Measurements from ENCODE around the gene CCDC177. TPM values are rescaled to one million over a fixed set of nuclear protein-coding genes. Genes with fewer than 3 reads are reported as not detected.

Gene CCDC177
- total RNA-seq, 3 donors from 2014 or later (not counting 1 experiment from before 2014, with no cell fraction given): not detected

- Mint-ChIP-seq H3K27me3 (ENCODE audit: low read depth in 2 of 2) (no peaks in the 10 kb centered on the region), H3K4me3 (peak overlapping the region; percentile 18), H3K9me3 (no peaks in the 10 kb centered on the region), H3K4me1 (peaks cover 79 to 87% of the 10 kb centered on the region in 2 donors), H3K27ac (peak overlapping the region; percentile 95 to 96), H3K36me3 (no peaks in the 10 kb centered on the region)
- WGBS (ENCODE audit: insufficient coverage): 53% methylated on average over 4 of the region's 5 CpGs
- DNase-seq (peak in 1 of 2 donors; percentile 39), ATAC-seq (no peak)
- Histone ChIP-seq H3K27ac (ENCODE audit: low read length) (peak overlapping the region; percentile 2), H3K4me1 (ENCODE audit: control insufficient read depth, insufficient read depth, low read length) (peaks cover 52% of the 10 kb centered on the region), H3K4me3 (ENCODE audit: low read length) (no peak overlapping the region), H3K9me3 (ENCODE audit: control insufficient read depth, insufficient read depth, low read length) (no peaks in the 10 kb centered on the region), H3K27me3 (ENCODE audit: control insufficient read depth, insufficient read depth, low read length) (no peaks in the 10 kb centered on the region), H3K36me3 (ENCODE audit: control insufficient read depth, insufficient read depth, low read length) (no peaks in the 10 kb centered on the region)
- TF ChIP-seq, protein P1, sequence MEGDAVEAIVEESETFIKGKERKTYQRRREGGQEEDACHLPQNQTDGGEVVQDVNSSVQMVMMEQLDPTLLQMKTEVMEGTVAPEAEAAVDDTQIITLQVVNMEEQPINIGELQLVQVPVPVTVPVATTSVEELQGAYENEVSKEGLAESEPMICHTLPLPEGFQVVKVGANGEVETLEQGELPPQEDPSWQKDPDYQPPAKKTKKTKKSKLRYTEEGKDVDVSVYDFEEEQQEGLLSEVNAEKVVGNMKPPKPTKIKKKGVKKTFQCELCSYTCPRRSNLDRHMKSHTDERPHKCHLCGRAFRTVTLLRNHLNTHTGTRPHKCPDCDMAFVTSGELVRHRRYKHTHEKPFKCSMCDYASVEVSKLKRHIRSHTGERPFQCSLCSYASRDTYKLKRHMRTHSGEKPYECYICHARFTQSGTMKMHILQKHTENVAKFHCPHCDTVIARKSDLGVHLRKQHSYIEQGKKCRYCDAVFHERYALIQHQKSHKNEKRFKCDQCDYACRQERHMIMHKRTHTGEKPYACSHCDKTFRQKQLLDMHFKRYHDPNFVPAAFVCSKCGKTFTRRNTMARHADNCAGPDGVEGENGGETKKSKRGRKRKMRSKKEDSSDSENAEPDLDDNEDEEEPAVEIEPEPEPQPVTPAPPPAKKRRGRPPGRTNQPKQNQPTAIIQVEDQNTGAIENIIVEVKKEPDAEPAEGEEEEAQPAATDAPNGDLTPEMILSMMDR (IDR thresholded peaks at IDR 0.05): no peak
- intact Hi-C loops (cut with micrococcal nuclease): no loop called here
These were observed 45.5 kb upstream of the CCDC177 start for GRCh38 chr14:69620211-69620611.

DNA sequence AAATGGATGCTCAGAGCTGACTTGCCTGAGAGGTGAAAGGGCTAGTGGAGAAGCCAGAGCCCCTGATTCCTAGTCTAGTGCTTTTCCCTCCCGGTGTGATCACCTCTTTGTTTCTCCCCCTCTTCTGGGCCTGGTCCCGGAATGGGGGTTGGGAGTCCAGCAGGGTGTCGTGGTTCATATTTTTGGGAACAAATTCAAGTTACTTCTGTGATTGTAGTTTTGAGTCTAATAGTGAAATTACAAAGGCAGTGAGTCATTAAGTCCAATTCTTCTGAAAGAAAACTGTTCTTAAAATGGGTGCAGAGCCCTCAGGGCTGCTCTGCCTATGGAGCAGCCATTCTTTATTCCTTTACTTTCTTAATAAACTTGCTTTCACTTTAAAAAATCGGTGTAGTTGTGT lies 44.3 kb upstream of the CCDC177 start:
- DNase-seq (no peak), ATAC-seq (no peak)
- no peak overlapping the region for H3K4me3 ChIP-seq (ENCODE audit: low read length)
- 79% methylated on average over 4 of the region's 4 CpGs for WGBS (ENCODE audit: insufficient coverage)
- H3K4me1 Mint-ChIP-seq: peaks cover 84 to 94% of the 10 kb centered on the region in 2 donors
- H3K9me3 Mint-ChIP-seq: no peaks in the 10 kb centered on the region
- peak overlapping the region; percentile 95 to 96 for H3K27ac Mint-ChIP-seq
- no peaks in the 10 kb centered on the region for H3K9me3 ChIP-seq (ENCODE audit: control insufficient read depth, insufficient read depth, low read length)
- H3K4me1 ChIP-seq (ENCODE audit: control insufficient read depth, insufficient read depth, low read length): peaks cover 55% of the 10 kb centered on the region
- H3K27me3 ChIP-seq (ENCODE audit: control insufficient read depth, insufficient read depth, low read length): no peaks in the 10 kb centered on the region
- TF ChIP-seq, protein P1 (IDR thresholded peaks at IDR 0.05): no peak
- no peak overlapping the region for H3K4me3 Mint-ChIP-seq
- intact Hi-C loops (cut with micrococcal nuclease): loop anchor here (2.0 to 10.0 kb wide), 2 partner anchors 36 to 824 kb away; partner anchors contain the start of gene ZFP36L1
- peak overlapping the region; percentile 21 for H3K27ac ChIP-seq (ENCODE audit: low read length)
- no peaks in the 10 kb centered on the region for H3K27me3 Mint-ChIP-seq (ENCODE audit: low read depth in 2 of 2)
- no peaks in the 10 kb centered on the region for H3K36me3 ChIP-seq (ENCODE audit: control insufficient read depth, insufficient read depth, low read length)
- H3K36me3 Mint-ChIP-seq: no peaks in the 10 kb centered on the region

- TF ChIP-seq, protein P1 (IDR thresholded peaks at IDR 0.05): no peak
- DNase-seq (peak in 1 of 2 donors; percentile 45), ATAC-seq (no peak)
- 0% methylated on average over 1 of the region's 1 CpG for WGBS (ENCODE audit: insufficient coverage)
- Mint-ChIP-seq H3K27ac (peak overlapping the region; percentile 95 to 96), H3K4me3 (no peak overlapping the region), H3K36me3 (no peaks in the 10 kb centered on the region), H3K4me1 (peaks cover 88 to 97% of the 10 kb centered on the region in 2 donors), H3K9me3 (no peaks in the 10 kb centered on the region), H3K27me3 (ENCODE audit: low read depth in 2 of 2) (no peaks in the 10 kb centered on the region)
- peaks cover 60% of the 10 kb centered on the region for H3K4me1 ChIP-seq (ENCODE audit: control insufficient read depth, insufficient read depth, low read length)
- no peaks in the 10 kb centered on the region for H3K36me3 ChIP-seq (ENCODE audit: control insufficient read depth, insufficient read depth, low read length)
- no peaks in the 10 kb centered on the region for H3K9me3 ChIP-seq (ENCODE audit: control insufficient read depth, insufficient read depth, low read length)
- intact Hi-C loops (cut with micrococcal nuclease): loop anchor here (2.0 to 10.0 kb wide), 2 partner anchors 37 to 823 kb away; partner anchors contain the start of gene ZFP36L1
- no peak overlapping the region for H3K4me3 ChIP-seq (ENCODE audit: low read length)
- no peaks in the 10 kb centered on the region for H3K27me3 ChIP-seq (ENCODE audit: control insufficient read depth, insufficient read depth, low read length)
- peak overlapping the region; percentile 26 for H3K27ac ChIP-seq (ENCODE audit: low read length)
These were observed 43.1 kb upstream of the CCDC177 start for GRCh38 chr14:69617796-69618195.

DNA sequence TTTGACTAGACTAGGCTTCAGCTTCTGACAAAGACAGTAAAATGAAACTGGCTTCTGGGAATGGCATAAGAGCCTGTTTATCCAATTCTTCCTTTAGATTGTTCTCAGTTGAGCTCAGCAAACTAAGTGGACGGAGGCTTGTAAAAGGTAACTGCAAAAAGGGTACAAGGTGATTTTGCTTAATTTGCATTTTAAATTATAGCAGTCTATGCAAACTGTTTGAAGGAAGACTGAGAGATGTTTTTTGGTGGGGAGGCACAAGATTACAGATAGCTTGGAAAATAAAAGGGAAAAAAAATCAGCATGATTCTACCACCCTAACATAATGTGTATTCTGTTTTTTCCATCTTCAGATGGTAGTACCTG lies 41.7 kb upstream of the CCDC177 start:
- H3K36me3 Mint-ChIP-seq: no peaks in the 10 kb centered on the region
- Histone ChIP-seq H3K4me3 (ENCODE audit: low read length) (no peak overlapping the region), H3K9me3 (ENCODE audit: control insufficient read depth, insufficient read depth, low read length) (no peaks in the 10 kb centered on the region), H3K27me3 (ENCODE audit: control insufficient read depth, insufficient read depth, low read length) (no peaks in the 10 kb centered on the region), H3K36me3 (ENCODE audit: control insufficient read depth, insufficient read depth, low read length) (no peaks in the 10 kb centered on the region), H3K27ac (ENCODE audit: low read length) (peak overlapping the region; percentile 76), H3K4me1 (ENCODE audit: control insufficient read depth, insufficient read depth, low read length) (peaks cover 62% of the 10 kb centered on the region)
- peaks cover 88 to 93% of the 10 kb centered on the region in 2 donors for H3K4me1 Mint-ChIP-seq
- peak overlapping the region; percentile 89 for H3K4me3 Mint-ChIP-seq
- TF ChIP-seq, protein P1 (IDR thresholded peaks at IDR 0.05): no peak
- no peaks in the 10 kb centered on the region for H3K27me3 Mint-ChIP-seq (ENCODE audit: low read depth in 2 of 2)
- ATAC-seq (no peak), DNase-seq (no peak)
- H3K27ac Mint-ChIP-seq: peak overlapping the region; percentile 95 to 96
- WGBS (ENCODE audit: insufficient coverage): 86% methylated on average over 1 of the region's 1 CpG
- no peaks in the 10 kb centered on the region for H3K9me3 Mint-ChIP-seq
- intact Hi-C loops (cut with micrococcal nuclease): loop anchor here (10.0 kb wide), 1 partner anchor 822 kb away; the partner anchor contains the start of gene ZFP36L1
